H9 (cell line): ENCODE results near the gene KIAA0825. TPM values are rescaled to one million over a fixed set of nuclear protein-coding genes. Genes with fewer than 3 reads are reported as not detected.
"Not testable (repeated sequence)": the region's sequence is repeated elsewhere in the genome, so short reads cannot be mapped to it uniquely, and the experiment has no call there.

Experiments used
- DNase-seq: peaks from one replicate; pipeline ENCODE4 v3.0.0-alpha.2; 2017
- H2AFZ ChIP-seq: one replicate; pipeline ENCODE4 v1.6.1; 2013; ENCODE audit warnings: mild to moderate bottlenecking, low read length, control low read depth, moderate library complexity
- H2AK5ac ChIP-seq: 2 replicates; pipeline ENCODE4 v1.6.1; 2013; ENCODE audit warnings: low read length, control low read depth, mixed read lengths; ENCODE audit not compliant: insufficient read length
- H2BK120ac ChIP-seq: one replicate; pipeline ENCODE4 v1.6.1; 2013; ENCODE audit warnings: low read depth, mild to moderate bottlenecking, low read length, control low read depth, inconsistent platforms; ENCODE audit not compliant: poor library complexity, severe bottlenecking
- H2BK12ac ChIP-seq: 2 replicates; pipeline ENCODE4 v1.6.1; 2013; ENCODE audit warnings: low read length, control low read depth, mixed read lengths, low read depth; ENCODE audit not compliant: insufficient read length
- H2BK15ac ChIP-seq: 2 replicates; pipeline ENCODE4 v1.6.1; 2013; ENCODE audit warnings: low read depth, low read length, control low read depth
- H2BK20ac ChIP-seq: one replicate; pipeline ENCODE4 v1.6.1; 2013; ENCODE audit warnings: low read depth, mild to moderate bottlenecking, low read length, control low read depth, inconsistent platforms; ENCODE audit not compliant: poor library complexity, severe bottlenecking
- H2BK5ac ChIP-seq: 2 replicates; pipeline ENCODE4 v1.6.1; 2013; ENCODE audit warnings: low read length, control low read depth, mixed read lengths; ENCODE audit not compliant: insufficient read length
- H3K14ac ChIP-seq: 2 replicates; pipeline ENCODE4 v1.6.1; 2013; ENCODE audit warnings: low read length, control low read depth; ENCODE audit not compliant: insufficient read depth
- H3K18ac ChIP-seq: 2 replicates; pipeline ENCODE4 v1.6.1; 2013; ENCODE audit warnings: low read depth, mild to moderate bottlenecking, mixed read lengths, low read length, control low read depth; ENCODE audit not compliant: insufficient read length
- H3K23ac ChIP-seq: 2 replicates; pipeline ENCODE4 v1.6.1; 2013; ENCODE audit warnings: low read length, control low read depth, mixed read lengths, low read depth; ENCODE audit not compliant: insufficient read length
- H3K23me2 ChIP-seq: 2 replicates; pipeline ENCODE4 v1.6.1; 2013; ENCODE audit warnings: low read depth, mild to moderate bottlenecking, mixed read lengths, low read length, control low read depth; ENCODE audit not compliant: insufficient read length, poor library complexity, severe bottlenecking
- H3K27ac ChIP-seq: 2 replicates; pipeline ENCODE4 v1.5.1; 2013; ENCODE audit warnings: low read length, control low read depth, mixed read lengths, low read depth; ENCODE audit not compliant: insufficient read length
- H3K27me3 ChIP-seq: 2 replicates; pipeline ENCODE4 v1.6.1; 2013; ENCODE audit warnings: low read length, control low read depth, inconsistent platforms; ENCODE audit not compliant: insufficient read depth
- H3K4ac ChIP-seq: 2 replicates; pipeline ENCODE4 v1.6.1; 2013; ENCODE audit warnings: low read depth, mild to moderate bottlenecking, control low read depth, inconsistent platforms, low read length, moderate library complexity
- H3K4me1 ChIP-seq: 2 replicates; pipeline ENCODE4 v1.6.1; 2013; ENCODE audit warnings: low read length, control low read depth, inconsistent platforms; ENCODE audit not compliant: insufficient read depth
- H3K4me2 ChIP-seq: 2 replicates; pipeline ENCODE4 v1.6.1; 2013; ENCODE audit warnings: low read length, control low read depth, mixed read lengths; ENCODE audit not compliant: insufficient read length, insufficient read depth
- H3K56ac ChIP-seq: 2 replicates; pipeline ENCODE4 v1.6.1; 2013; ENCODE audit warnings: low read depth, mild to moderate bottlenecking, mixed read lengths, low read length, control low read depth; ENCODE audit not compliant: insufficient read length
- H3K79me1 ChIP-seq: 2 replicates; pipeline ENCODE4 v1.6.1; 2013; ENCODE audit warnings: low read depth, mild to moderate bottlenecking, moderate library complexity, low read length, control low read depth, inconsistent platforms; ENCODE audit not compliant: insufficient read depth, poor library complexity, severe bottlenecking
- H3K79me2 ChIP-seq: 2 replicates; pipeline ENCODE4 v1.6.1; 2013; ENCODE audit warnings: low read length, control low read depth, inconsistent platforms; ENCODE audit not compliant: insufficient read depth
- H3K9ac ChIP-seq: 2 replicates; pipeline ENCODE4 v1.6.1; 2013; ENCODE audit warnings: low read length, control low read depth, mixed read lengths; ENCODE audit not compliant: insufficient read length; ENCODE audit errors: extremely low read depth
- H3K9me3 ChIP-seq: one replicate; pipeline ENCODE4 v1.6.1; 2013; ENCODE audit warnings: low read depth, low read length, inconsistent platforms; ENCODE audit not compliant: control insufficient read depth
- H3T11ph ChIP-seq: one replicate; pipeline ENCODE4 v1.6.1; 2013; ENCODE audit warnings: mild to moderate bottlenecking, low read length, control low read depth, inconsistent platforms
- H4K20me1 ChIP-seq: one replicate; pipeline ENCODE4 v1.6.1; 2013; ENCODE audit not compliant: control insufficient read depth, insufficient read length, insufficient read depth
- H4K5ac ChIP-seq: 2 replicates; pipeline ENCODE4 v1.6.1; 2013; ENCODE audit warnings: low read depth, mild to moderate bottlenecking, mixed read lengths, low read length, control low read depth; ENCODE audit not compliant: insufficient read length
- H4K8ac ChIP-seq: replicated peaks from 2 replicates; pipeline ENCODE4 v1.6.1; 2013; ENCODE audit warnings: low read length, control low read depth, mixed read lengths, low read depth; ENCODE audit not compliant: insufficient read length
- H4K91ac ChIP-seq: 2 replicates; pipeline ENCODE4 v1.6.1; 2013; ENCODE audit warnings: low read depth, mild to moderate bottlenecking, moderate library complexity, mixed read lengths, low read length, control low read depth; ENCODE audit not compliant: insufficient read length
- H3K27ac Mint-ChIP-seq, 3 experiments: 2 replicates in 2 of 3; 3 replicates in 1 of 3; pipeline ENCODE4 v1.8.0; 2020 to 2021; ENCODE audit warnings: mixed read lengths in 3 of 3, mild to moderate bottlenecking in 1 of 3, moderate library complexity in 1 of 3
- H3K27me3 Mint-ChIP-seq: 2 replicates; pipeline ENCODE4 v1.8.0; 2021; ENCODE audit warnings: low read depth, mild to moderate bottlenecking, moderate library complexity, mixed read lengths
- H3K36me3 Mint-ChIP-seq, 3 experiments: 2 replicates in 2 of 3; 3 replicates in 1 of 3; pipeline ENCODE4 v1.8.0; 2020 to 2021; ENCODE audit warnings: low read depth in 3 of 3, mixed read lengths in 3 of 3; ENCODE audit not compliant: insufficient read depth in 1 of 3
- H3K4me1 Mint-ChIP-seq, 2 experiments: 2 replicates each; pipeline ENCODE4 v1.8.0; 2020; ENCODE audit warnings: mixed read lengths in 2 of 2
- H3K4me3 Mint-ChIP-seq, 2 experiments: 2 replicates in 1 of 2; 3 replicates in 1 of 2; pipeline ENCODE4 v1.8.0; 2020 to 2021; ENCODE audit warnings: mild to moderate bottlenecking in 2 of 2, mixed read lengths in 2 of 2, moderate library complexity in 1 of 2
- H3K9me3 Mint-ChIP-seq, 2 experiments: 2 replicates in 1 of 2; 3 replicates in 1 of 2; pipeline ENCODE4 v1.8.0; 2020; ENCODE audit warnings: mild to moderate bottlenecking in 2 of 2, mixed read lengths in 2 of 2, moderate library complexity in 1 of 2
- WGBS: extraction: QIAGEN DNeasy Blood & Tissue Kit; methylation state at CpG from one replicate; pipeline ENCODE4 v1.1.7; 2013; ENCODE audit warnings: missing lambda C conversion rate, low lambda C conversion rate, mixed read lengths; ENCODE audit not compliant: insufficient read length; ENCODE audit errors: extremely low coverage; 5-methylcytosine and 5-hydroxymethylcytosine counted together
- total RNA-seq: library from RNA; stranded (reverse); gene quantifications from 2 replicates; pipeline ENCODE4 v1.2.1, GENCODE V29; 2021
- TF ChIP-seq, protein P1 (sequence below): fragments of 200-600 bp; sonication (generic); conservative IDR thresholded peaks from 3 replicates; pipeline ENCODE4 v1.8.0; 2021; ENCODE audit warnings: antibody characterized with exemption, mild to moderate bottlenecking

KIAA0825 gene
- total RNA-seq, 1 experiment from 2014 or later = 1.8 TPM

DNA sequence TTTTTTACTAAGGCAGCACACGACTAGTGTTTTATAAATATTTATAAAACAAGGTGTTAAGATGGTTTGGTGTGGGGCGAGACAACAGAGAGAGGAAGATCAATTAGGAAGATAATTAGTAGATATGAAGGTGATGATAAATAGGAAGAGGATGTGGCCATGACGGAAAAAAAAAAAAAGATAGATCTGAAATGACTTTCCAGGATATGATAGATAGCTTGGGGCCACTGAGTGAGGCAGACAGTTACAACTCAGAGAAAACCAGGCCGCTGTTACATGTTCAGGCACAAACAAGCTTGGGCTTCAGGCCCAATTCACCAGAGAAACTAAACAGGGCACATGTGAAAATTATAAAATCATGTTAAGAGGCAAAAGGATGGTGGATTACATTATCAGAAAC lies 43.2 kb downstream of the KIAA0825 start:
- no peak overlapping the region for H2BK5ac ChIP-seq
- 100% methylated on average over 2 of the region's 4 CpGs for WGBS
- H3K27me3 Mint-ChIP-seq = no peaks in the 10 kb centered on the region; the same call in 1 of the 2 replicates
- H4K8ac ChIP-seq = no peak overlapping the region
- H3K27ac ChIP-seq = no peak overlapping the region
- TF ChIP-seq, protein P1, sequence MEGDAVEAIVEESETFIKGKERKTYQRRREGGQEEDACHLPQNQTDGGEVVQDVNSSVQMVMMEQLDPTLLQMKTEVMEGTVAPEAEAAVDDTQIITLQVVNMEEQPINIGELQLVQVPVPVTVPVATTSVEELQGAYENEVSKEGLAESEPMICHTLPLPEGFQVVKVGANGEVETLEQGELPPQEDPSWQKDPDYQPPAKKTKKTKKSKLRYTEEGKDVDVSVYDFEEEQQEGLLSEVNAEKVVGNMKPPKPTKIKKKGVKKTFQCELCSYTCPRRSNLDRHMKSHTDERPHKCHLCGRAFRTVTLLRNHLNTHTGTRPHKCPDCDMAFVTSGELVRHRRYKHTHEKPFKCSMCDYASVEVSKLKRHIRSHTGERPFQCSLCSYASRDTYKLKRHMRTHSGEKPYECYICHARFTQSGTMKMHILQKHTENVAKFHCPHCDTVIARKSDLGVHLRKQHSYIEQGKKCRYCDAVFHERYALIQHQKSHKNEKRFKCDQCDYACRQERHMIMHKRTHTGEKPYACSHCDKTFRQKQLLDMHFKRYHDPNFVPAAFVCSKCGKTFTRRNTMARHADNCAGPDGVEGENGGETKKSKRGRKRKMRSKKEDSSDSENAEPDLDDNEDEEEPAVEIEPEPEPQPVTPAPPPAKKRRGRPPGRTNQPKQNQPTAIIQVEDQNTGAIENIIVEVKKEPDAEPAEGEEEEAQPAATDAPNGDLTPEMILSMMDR = no peak
- H3K9me3 ChIP-seq = no peaks in the 10 kb centered on the region
- no peaks in the 10 kb centered on the region; the same call in 1 of the 2 replicates for H3K4me1 ChIP-seq
- no peaks in the 10 kb centered on the region for H3K79me2 ChIP-seq
- H4K5ac ChIP-seq = no peak overlapping the region
- no peak for DNase-seq
- no peak overlapping the region for H2BK15ac ChIP-seq
- peak overlapping the region in 1 of 3 experiments; percentile 0; a peak in 1 of 7 replicates for H3K27ac Mint-ChIP-seq
- H3K23me2 ChIP-seq = no peaks in the 10 kb centered on the region
- H3K9me3 Mint-ChIP-seq = no peaks in the 10 kb centered on the region
- no peak overlapping the region for H4K91ac ChIP-seq
- no peak overlapping the region for H2AFZ ChIP-seq
- H3K9ac ChIP-seq = no peak overlapping the region
- no peak overlapping the region for H2AK5ac ChIP-seq
- no peak overlapping the region for H3K4me2 ChIP-seq
- no peak overlapping the region for H3T11ph ChIP-seq
- no peak overlapping the region for H3K18ac ChIP-seq
- H2BK20ac ChIP-seq = no peak overlapping the region
- no peak overlapping the region for H3K56ac ChIP-seq
- H2BK120ac ChIP-seq = no peak overlapping the region
- H3K4me3 Mint-ChIP-seq = no peak overlapping the region
- H3K4ac ChIP-seq = no peak overlapping the region
- no peak overlapping the region for H3K23ac ChIP-seq
- no peaks in the 10 kb centered on the region for H3K27me3 ChIP-seq
- H3K14ac ChIP-seq = no peak overlapping the region
- H2BK12ac ChIP-seq = no peak overlapping the region
- H4K20me1 ChIP-seq = no peaks in the 10 kb centered on the region
- no peaks in the 10 kb centered on the region for H3K36me3 Mint-ChIP-seq
- no peaks in the 10 kb centered on the region for H3K79me1 ChIP-seq
- peaks cover 16 to 19% of the 10 kb centered on the region in 2 experiments for H3K4me1 Mint-ChIP-seq

DNA sequence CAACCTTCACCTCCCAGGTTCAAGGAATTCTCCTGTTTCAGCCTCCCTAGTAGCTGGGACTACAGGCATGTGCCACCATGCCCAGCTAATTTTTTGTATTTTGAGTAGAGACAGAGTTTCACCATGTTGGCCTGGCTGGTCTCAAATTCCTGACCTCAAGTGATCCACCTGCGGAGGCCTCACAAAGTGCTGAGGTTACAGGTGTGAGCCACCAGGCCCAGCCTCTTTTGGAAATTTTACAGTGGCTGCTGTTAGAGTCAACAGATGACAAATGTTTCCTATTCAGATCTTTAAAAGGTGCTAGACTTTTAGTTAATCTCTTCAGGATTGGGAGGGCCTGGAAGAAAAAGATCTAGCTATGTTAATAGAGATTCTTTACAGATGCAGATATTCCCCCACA lies 45.1 kb downstream of the KIAA0825 start:
- H3K27ac Mint-ChIP-seq = peak overlapping the region; percentile 1 to 94 (median 92); a peak in 6 of 7 replicates
- peak; percentile 78 for DNase-seq
- WGBS = no CpG with 5 or more reads among the region's 1 CpG

More for the DNA sequence above, 45.1 kb downstream of the KIAA0825 start:
- H3K4ac ChIP-seq, H3K23me2 ChIP-seq, H4K8ac ChIP-seq, H2AFZ ChIP-seq, H3K56ac ChIP-seq, H2AK5ac ChIP-seq, H2BK12ac ChIP-seq, H3K36me3 Mint-ChIP-seq, H3K9ac ChIP-seq, H3K79me1 ChIP-seq, H3K9me3 ChIP-seq, H3K4me1 ChIP-seq, H3K27me3 ChIP-seq, H2BK120ac ChIP-seq, H4K20me1 ChIP-seq, H3K27me3 Mint-ChIP-seq, H3K14ac ChIP-seq, H3K27ac ChIP-seq, H3K79me2 ChIP-seq, H3K4me2 ChIP-seq, H2BK15ac ChIP-seq, H4K91ac ChIP-seq, H2BK20ac ChIP-seq, H3K4me3 Mint-ChIP-seq, H4K5ac ChIP-seq, H3K18ac ChIP-seq, H3K9me3 Mint-ChIP-seq, H3K23ac ChIP-seq, H2BK5ac ChIP-seq, H3T11ph ChIP-seq: not testable (repeated sequence)
- peaks cover 15 to 19% of the 10 kb centered on the region in 2 experiments for H3K4me1 Mint-ChIP-seq
